Glomerular visceral epithelial cell (primary cell): Measurements from ENCODE around the gene PTPRG.

Experiments used
- DNase-seq: peaks from one replicate; pipeline ENCODE4 v3.0.0-alpha.2; 2016; ENCODE audit errors: extremely low spot score

The PTPRG gene

GRCh38 chr3:61960976-61961375 lies 399.6 kb downstream of the PTPRG start:
- DNase-seq: no peak

GRCh38 chr3:61961900-61962299 lies 400.5 kb downstream of the PTPRG start:
- no peak for DNase-seq

- peak; percentile 33 for DNase-seq
These were observed 403.2 kb downstream of the PTPRG start for GRCh38 chr3:61964566-61964965.

- no peak for DNase-seq
These were observed 404.4 kb downstream of the PTPRG start for GRCh38 chr3:61965770-61966131.

- peak; percentile 55 for DNase-seq
These were observed 404.8 kb downstream of the PTPRG start for GRCh38 chr3:61966200-61966599.

- DNase-seq: no peak
These were observed 405.6 kb downstream of the PTPRG start for GRCh38 chr3:61967019-61967418.

GRCh38 chr3:61967937-61968336 lies 406.6 kb downstream of the PTPRG start:
- DNase-seq: no peak

- no peak for DNase-seq
These were observed 413.3 kb downstream of the PTPRG start for GRCh38 chr3:61974662-61975061.

GRCh38 chr3:61975199-61975598 lies 413.8 kb downstream of the PTPRG start:
- no peak for DNase-seq

GRCh38 chr3:61975936-61976335 lies 414.6 kb downstream of the PTPRG start:
- no peak for DNase-seq

- no peak for DNase-seq
These were observed 417.4 kb downstream of the PTPRG start for GRCh38 chr3:61978460-61979419.

- peak; percentile 62 for DNase-seq
These were observed 418.3 kb downstream of the PTPRG start for GRCh38 chr3:61979638-61980037.

GRCh38 chr3:61980041-61980440 lies 418.7 kb downstream of the PTPRG start:
- peak; percentile 63 for DNase-seq

GRCh38 chr3:61981060-61981459 lies 419.7 kb downstream of the PTPRG start:
- DNase-seq: peak; percentile 13

- DNase-seq: peak; percentile 20
These were observed 422.1 kb downstream of the PTPRG start for GRCh38 chr3:61983479-61983878.

- DNase-seq: peak; percentile 70
These were observed 423.6 kb downstream of the PTPRG start for GRCh38 chr3:61985020-61985419.

- DNase-seq: no peak
These were observed 425.1 kb downstream of the PTPRG start for GRCh38 chr3:61986473-61986872.

GRCh38 chr3:61989681-61990080 lies 428.3 kb downstream of the PTPRG start:
- DNase-seq: no peak

GRCh38 chr3:61990327-61991027 lies 429.1 kb downstream of the PTPRG start:
- DNase-seq: no peak

GRCh38 chr3:61991706-61992105 lies 430.3 kb downstream of the PTPRG start:
- DNase-seq: no peak

GRCh38 chr3:61996366-61996765 lies 435.0 kb downstream of the PTPRG start:
- DNase-seq: no peak

GRCh38 chr3:61997101-61997500 lies 435.7 kb downstream of the PTPRG start:
- no peak for DNase-seq

GRCh38 chr3:62003835-62004234 lies 442.5 kb downstream of the PTPRG start:
- DNase-seq: no peak
